ENCODE measurements around the gene EFCAB14.
A peak's percentile ranks its signal among the peaks of the same experiment; 100 is the strongest.
"Not testable (repeated sequence)": the region's sequence is repeated elsewhere in the genome, so short reads cannot be mapped to it uniquely, and the experiment has no call there.

Gene EFCAB14

DNA sequence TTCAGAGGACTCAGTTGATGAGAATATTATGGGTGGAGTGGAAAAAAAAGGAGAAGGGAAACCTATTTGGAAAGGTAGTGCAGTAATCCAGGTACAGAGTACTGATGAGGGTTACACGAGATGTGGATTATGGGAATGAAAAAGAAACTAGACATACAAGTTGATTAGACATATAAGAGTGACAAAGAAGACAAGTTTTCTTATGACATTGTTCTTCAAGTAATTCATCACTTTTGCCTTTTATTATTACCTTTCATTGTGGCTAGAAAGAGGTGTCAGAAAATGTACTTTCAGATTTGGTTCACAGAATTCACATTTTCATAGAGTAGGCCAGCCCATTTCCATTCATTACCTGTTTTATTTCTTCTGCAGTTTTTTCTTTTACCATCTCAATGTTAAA is 61.1 kb downstream of the EFCAB14 start:
- FAIRE-seq (no peak), DNase-seq (ENCODE audit: insufficient read length, low spot score) (no peak)

- no peak for FAIRE-seq
- DNase-seq (ENCODE audit: insufficient read length, low spot score): no peak
These were observed 62.3 kb downstream of the EFCAB14 start for GRCh38 chr1:46656643-46657042.

DNA sequence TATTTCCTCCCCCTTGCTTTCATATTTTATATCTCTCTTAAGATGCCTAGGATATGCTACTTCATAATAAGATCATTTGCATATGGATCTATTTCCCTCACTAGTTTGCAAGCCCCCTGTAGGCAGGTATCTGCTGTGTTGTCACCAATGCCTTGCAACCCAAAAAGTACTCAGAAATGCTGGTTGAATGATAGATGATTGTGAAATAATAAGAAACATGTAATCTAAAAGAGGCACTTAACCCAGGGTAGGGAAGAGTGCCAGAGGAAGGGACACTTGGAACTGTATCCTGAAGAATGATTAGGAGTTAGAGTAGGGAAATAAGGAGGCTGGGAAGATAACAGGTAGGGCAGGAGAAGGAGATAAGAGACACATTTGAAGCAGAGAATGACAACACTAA is 63.1 kb downstream of the EFCAB14 start:
- FAIRE-seq (no peak), DNase-seq (ENCODE audit: insufficient read length, low spot score) (no peak)

DNA sequence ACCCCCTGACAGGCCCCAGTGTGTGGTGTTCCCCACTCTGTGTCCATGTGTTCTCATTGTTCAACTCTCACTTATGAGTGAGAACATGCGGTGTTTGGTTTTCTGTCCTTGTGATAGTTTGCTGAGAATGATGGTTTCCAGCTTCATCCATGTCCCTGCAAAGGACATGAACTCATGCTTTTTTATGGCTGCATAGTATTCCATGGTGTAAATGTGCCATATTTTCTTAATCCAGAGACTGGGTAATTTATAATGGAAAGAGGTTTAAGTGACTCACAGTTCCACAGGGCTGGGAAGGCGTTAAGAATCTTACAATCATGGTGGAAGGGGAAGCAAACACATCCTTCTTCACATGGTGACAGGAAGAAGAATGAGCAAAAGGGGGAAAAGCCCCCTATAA is 64.2 kb downstream of the EFCAB14 start:
- not testable (repeated sequence) for DNase-seq (ENCODE audit: insufficient read length, low spot score); FAIRE-seq

GRCh38 chr1:46654012-46654411 is 64.9 kb downstream of the EFCAB14 start:
- no peak for FAIRE-seq
- no peak for DNase-seq (ENCODE audit: insufficient read length, low spot score)

GRCh38 chr1:46653405-46653958 is 65.4 kb downstream of the EFCAB14 start:
- no peak for DNase-seq (ENCODE audit: insufficient read length, low spot score)
- FAIRE-seq: no peak

DNA sequence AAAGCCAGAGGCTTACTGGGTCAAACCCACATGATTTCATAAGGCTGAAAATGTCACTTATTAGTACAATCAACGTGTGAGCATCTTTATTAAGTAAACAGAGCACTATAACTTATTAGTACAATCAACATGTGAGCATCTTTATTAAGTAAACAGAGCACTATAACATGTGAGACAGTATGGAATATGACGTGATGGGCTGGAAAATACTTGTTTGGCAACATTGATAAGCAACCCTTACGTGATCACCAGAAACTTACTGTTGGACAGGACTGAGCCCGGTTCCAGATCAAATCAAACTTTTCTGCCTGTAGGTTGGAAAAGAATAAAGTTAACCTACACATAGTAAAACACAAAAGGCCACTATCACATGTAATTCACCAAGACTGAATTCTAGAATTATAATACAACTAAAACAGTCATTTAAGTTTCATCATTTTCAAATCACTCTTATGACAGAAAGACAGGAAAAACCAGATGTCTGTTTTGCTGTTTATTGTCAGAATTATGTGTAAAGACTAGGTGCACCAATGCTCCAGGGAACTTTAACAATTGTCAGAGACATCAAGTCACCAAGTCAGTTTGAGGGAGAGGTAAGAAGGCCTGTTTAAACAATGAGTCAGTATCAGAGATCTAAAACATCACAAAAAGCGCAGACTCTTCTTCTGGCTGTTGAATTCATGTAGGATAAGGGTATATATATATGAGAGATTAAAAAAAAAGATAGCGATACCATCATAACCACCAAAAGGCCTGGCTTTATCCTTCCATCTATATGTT is 66.4 kb downstream of the EFCAB14 start:
- DNase-seq (ENCODE audit: insufficient read length, low spot score) (no peak), FAIRE-seq (no peak)

DNA sequence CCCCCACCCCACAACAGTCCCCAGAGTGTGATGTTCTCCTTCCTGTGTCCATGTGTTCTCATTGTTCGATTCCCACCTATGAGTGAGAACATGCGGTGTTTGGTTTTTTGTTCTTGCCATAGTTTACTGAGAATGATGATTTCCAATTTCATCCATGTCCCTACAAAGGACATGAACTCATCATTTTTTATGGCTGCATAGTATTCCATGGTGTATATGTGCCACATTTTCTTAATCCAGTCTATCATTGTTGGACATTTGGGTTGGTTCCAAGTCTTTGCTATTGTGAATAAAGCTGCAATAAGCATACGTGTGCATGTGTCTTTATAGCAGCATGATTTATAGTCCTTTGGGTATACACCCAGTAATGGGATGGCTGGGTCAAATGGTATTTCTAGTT is 67.8 kb downstream of the EFCAB14 start:
- not testable (repeated sequence) for FAIRE-seq; DNase-seq (ENCODE audit: insufficient read length, low spot score)

- DNase-seq (ENCODE audit: insufficient read length, low spot score) (no peak), FAIRE-seq (no peak)
These were observed 68.4 kb downstream of the EFCAB14 start for GRCh38 chr1:46650491-46650890.

GRCh38 chr1:46649764-46650163 is 69.2 kb downstream of the EFCAB14 start:
- FAIRE-seq: no peak

DNA sequence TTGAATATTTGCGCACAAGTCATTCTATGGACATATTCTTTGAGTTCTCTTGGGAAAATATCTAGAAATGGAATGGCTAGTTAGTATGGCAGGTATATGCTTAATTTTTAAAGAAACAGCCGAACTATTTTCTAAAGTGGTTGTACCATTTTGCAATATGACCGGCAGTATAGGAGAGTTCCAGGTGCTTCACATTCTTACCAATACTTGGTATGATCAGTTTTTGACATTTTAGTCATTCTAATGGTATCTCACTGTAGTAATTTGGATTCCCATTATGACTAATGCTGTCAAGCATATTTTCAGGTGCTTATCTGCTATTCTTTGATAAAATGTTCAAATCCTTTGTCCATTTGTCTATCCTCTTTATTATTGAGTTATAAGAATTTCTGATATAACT is 71.3 kb downstream of the EFCAB14 start:
- no peak for FAIRE-seq
- no peak for DNase-seq (ENCODE audit: insufficient read length, low spot score)

More at GRCh38 chr1:46649764-46650163, 69.2 kb downstream of the EFCAB14 start:
- DNase-seq (ENCODE audit: insufficient read length, low spot score): no peak

GRCh38 chr1:46646844-46647243 is 72.1 kb downstream of the EFCAB14 start:
- no peak for DNase-seq (ENCODE audit: insufficient read length, low spot score)
- FAIRE-seq: no peak

DNA sequence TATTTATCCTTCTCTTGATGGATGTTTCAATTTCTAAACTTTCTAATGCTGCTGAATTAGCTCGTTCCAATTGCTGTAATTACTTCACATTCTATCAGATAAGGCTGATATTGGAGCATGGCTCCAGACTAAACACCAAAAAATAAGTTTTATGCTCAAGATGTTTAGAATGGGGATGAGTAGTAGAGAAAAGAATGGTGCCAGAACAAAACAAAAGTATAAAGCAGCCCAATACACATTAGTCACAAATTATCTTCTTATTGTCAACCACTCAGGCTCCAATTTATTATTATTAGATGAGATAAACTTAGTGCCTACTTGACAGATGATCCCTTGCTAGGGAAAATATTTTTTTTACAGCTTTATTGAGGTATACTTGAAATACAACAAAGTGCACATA is 72.6 kb downstream of the EFCAB14 start:
- FAIRE-seq (no peak), DNase-seq (ENCODE audit: insufficient read length, low spot score) (no peak)

DNA sequence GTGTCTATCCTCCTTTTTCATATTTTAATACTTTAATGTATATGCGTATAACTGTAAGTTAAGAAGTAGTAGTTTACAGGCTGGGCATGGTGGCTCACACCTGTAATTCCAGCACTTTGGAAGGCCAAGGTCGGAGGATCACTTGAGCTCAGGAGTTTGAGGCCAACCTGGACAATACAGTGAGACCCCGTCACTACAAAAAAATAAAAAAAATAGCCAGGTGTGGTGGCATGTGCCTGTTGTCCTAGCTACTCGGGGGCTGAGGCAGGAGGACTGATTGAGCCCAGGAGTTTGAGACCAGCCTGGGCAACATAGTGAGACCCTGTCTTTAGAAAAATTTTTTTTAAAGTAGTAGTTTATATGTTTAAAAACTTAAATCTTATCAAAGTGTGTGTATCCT is 73.1 kb downstream of the EFCAB14 start:
- no peak for DNase-seq (ENCODE audit: insufficient read length, low spot score)
- FAIRE-seq: no peak

DNA sequence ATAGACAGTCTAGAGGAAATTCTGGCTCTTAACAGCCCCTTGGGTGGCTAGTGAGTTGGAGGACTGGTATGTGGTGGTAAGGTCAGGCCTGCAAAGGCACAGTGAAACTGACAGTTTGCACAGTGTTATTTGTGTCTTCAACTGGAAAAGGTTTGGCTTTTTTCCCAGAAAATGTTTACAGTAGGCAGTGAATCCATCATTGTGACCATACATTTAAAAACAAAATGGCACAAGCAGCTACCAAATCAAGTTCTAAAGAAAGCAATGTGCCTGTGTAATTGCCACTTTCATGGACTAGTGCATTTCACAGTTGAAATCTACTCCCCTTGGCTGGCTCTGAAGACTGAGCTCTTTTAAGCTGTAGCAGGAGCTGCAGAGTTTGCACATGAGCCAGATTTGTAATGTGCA is 75.5 kb downstream of the EFCAB14 start:
- peak; percentile 54 for DNase-seq (ENCODE audit: insufficient read length, low spot score)

GRCh38 chr1:46642115-46642680 is 76.7 kb downstream of the EFCAB14 start:
- FAIRE-seq (peak; percentile 9), DNase-seq (ENCODE audit: insufficient read length, low spot score) (no peak)

More for the DNA sequence above, 75.5 kb downstream of the EFCAB14 start:
- FAIRE-seq: peak; percentile 16

DNA sequence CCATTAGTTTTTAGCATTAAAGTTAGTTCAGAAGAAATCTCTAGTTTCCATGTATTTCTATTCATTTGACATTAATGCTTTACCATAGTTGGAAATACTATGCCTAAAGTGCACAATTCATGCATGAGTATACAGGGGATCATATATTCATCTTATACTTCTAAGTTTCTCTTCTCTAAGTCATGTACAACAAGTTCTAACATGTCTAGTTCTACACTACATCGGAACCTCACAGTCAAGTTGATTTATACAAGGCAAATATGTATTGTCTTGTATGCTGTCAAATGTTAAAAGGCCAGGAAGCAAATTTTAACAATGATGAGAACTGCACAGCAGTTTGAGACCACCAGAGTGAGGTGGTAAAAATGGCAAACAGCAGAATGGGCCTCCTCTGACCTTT is 79.4 kb downstream of the EFCAB14 start:
- FAIRE-seq: no peak

DNA sequence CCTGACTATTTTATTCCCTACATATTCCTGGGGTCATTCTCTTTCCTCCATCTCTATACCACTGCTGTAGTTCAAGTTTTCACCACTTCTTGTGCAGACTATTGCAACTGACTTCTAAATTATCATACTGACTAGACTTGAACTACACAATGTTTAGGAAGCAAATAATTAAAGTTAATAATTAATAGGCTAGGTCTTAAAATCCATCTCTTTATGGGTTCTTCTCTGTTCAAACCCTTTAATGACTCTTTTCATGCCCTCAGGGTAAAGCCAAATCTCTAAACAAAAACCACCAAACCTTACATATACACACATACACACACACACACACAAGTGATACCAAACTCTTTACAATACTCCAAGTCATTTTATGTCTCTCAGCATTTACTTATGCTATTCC is 80.0 kb downstream of the EFCAB14 start:
- no peak for FAIRE-seq
- DNase-seq (ENCODE audit: insufficient read length, low spot score): no peak

More for the DNA sequence above, 79.4 kb downstream of the EFCAB14 start:
- DNase-seq (ENCODE audit: insufficient read length, low spot score): no peak

- DNase-seq (ENCODE audit: insufficient read length, low spot score) (no peak), FAIRE-seq (no peak)
These were observed 81.3 kb downstream of the EFCAB14 start for GRCh38 chr1:46637444-46638083.

- DNase-seq (ENCODE audit: insufficient read length, low spot score) (no peak), FAIRE-seq (no peak)
These were observed 83.7 kb downstream of the EFCAB14 start for GRCh38 chr1:46635205-46635604.

GRCh38 chr1:46630719-46631118 is 88.2 kb downstream of the EFCAB14 start:
- FAIRE-seq: no peak

More at GRCh38 chr1:46630719-46631118, 88.2 kb downstream of the EFCAB14 start:
- DNase-seq (ENCODE audit: insufficient read length, low spot score): no peak

All from HTR-8/SVneo (cell line).